ENCODE data around the gene PAPPA.

PAPPA gene

GRCh38 chr9:116318468-116319374, 165.1 kb downstream of the PAPPA start:
- DNase-seq (ENCODE audit: low spot score): no peak

- DNase-seq (ENCODE audit: low spot score): no peak
Observed at GRCh38 chr9:116319480-116319879, 165.9 kb downstream of the PAPPA start.

- DNase-seq (ENCODE audit: low spot score): peak; percentile 23
Observed at GRCh38 chr9:116320290-116320689, 166.7 kb downstream of the PAPPA start.

GRCh38 chr9:116322521-116322920, 168.9 kb downstream of the PAPPA start:
- no peak for DNase-seq (ENCODE audit: low spot score)

- no peak for DNase-seq (ENCODE audit: low spot score)
Observed at GRCh38 chr9:116323012-116323411, 169.4 kb downstream of the PAPPA start.

- DNase-seq (ENCODE audit: low spot score): no peak
Observed at GRCh38 chr9:116323571-116323970, 170.0 kb downstream of the PAPPA start.

- no peak for DNase-seq (ENCODE audit: low spot score)
Observed at GRCh38 chr9:116325924-116326323, 172.3 kb downstream of the PAPPA start.

GRCh38 chr9:116327701-116328405, 174.3 kb downstream of the PAPPA start:
- no peak for DNase-seq (ENCODE audit: low spot score)

- DNase-seq (ENCODE audit: low spot score): no peak
Observed at GRCh38 chr9:116329470-116329869, 175.9 kb downstream of the PAPPA start.

- no peak for DNase-seq (ENCODE audit: low spot score)
Observed at GRCh38 chr9:116331241-116331640, 177.7 kb downstream of the PAPPA start.

- DNase-seq (ENCODE audit: low spot score): no peak
Observed at GRCh38 chr9:116332090-116332489, 178.5 kb downstream of the PAPPA start.

GRCh38 chr9:116333254-116333653, 179.7 kb downstream of the PAPPA start:
- no peak for DNase-seq (ENCODE audit: low spot score)

- DNase-seq (ENCODE audit: low spot score): no peak
Observed at GRCh38 chr9:116334546-116335150, 181.1 kb downstream of the PAPPA start.

GRCh38 chr9:116335392-116335791, 181.8 kb downstream of the PAPPA start:
- no peak for DNase-seq (ENCODE audit: low spot score)

- no peak for DNase-seq (ENCODE audit: low spot score)
Observed at GRCh38 chr9:116336133-116336862, 182.7 kb downstream of the PAPPA start.

GRCh38 chr9:116337015-116337414, 183.4 kb downstream of the PAPPA start:
- no peak for DNase-seq (ENCODE audit: low spot score)

GRCh38 chr9:116340270-116340669, 186.7 kb downstream of the PAPPA start:
- DNase-seq (ENCODE audit: low spot score): no peak

GRCh38 chr9:116342061-116342460, 188.5 kb downstream of the PAPPA start:
- DNase-seq (ENCODE audit: low spot score): no peak

GRCh38 chr9:116342941-116343340, 189.3 kb downstream of the PAPPA start:
- no peak for DNase-seq (ENCODE audit: low spot score)

GRCh38 chr9:116344416-116344815, 190.8 kb downstream of the PAPPA start:
- DNase-seq (ENCODE audit: low spot score): no peak

- DNase-seq (ENCODE audit: low spot score): no peak
Observed at GRCh38 chr9:116345393-116345792, 191.8 kb downstream of the PAPPA start.

- DNase-seq (ENCODE audit: low spot score): no peak
Observed at GRCh38 chr9:116345817-116346216, 192.2 kb downstream of the PAPPA start.

Data from COLO829 (cell line).